ENCODE measurements around the gene ADAP1.
"Not testable (repeated sequence)": the region's sequence is repeated elsewhere in the genome, so short reads cannot be mapped to it uniquely, and the experiment has no call there.

Gene ADAP1

DNA sequence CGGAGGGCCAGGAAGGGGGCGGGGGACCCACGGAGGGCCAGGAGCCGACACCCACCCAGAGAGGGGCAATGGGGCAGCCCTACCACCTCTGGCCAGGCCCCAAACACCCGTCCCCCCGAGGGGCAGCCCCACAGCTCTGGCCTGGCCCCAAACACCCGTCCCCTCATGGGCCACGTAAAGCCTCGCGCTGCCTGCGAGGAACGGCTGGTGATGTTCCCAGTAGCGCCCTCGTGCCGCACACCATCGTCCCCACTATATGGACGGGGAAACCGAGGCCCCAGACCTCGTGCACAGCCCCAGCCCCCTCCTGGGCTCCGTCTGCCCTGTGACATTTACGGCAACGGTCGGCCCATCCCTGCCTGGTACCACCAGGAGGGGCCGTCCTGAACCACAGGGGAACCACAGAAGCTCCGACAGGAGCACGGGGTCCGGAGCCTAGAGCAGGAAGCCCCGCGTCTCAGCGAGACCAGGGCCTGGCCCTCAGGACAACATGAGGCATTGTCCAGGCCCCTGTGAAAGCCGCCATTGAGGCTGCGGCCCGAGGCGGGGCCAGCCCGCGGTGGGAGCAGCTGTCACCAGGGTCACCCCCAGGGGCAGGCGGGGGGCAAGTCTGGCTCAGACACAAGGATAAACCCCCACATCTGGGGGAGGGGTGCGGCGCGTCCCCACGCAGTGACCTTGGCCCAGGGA, 42.5 kb downstream of the ADAP1 start:
- TF ChIP-seq, protein P1, sequence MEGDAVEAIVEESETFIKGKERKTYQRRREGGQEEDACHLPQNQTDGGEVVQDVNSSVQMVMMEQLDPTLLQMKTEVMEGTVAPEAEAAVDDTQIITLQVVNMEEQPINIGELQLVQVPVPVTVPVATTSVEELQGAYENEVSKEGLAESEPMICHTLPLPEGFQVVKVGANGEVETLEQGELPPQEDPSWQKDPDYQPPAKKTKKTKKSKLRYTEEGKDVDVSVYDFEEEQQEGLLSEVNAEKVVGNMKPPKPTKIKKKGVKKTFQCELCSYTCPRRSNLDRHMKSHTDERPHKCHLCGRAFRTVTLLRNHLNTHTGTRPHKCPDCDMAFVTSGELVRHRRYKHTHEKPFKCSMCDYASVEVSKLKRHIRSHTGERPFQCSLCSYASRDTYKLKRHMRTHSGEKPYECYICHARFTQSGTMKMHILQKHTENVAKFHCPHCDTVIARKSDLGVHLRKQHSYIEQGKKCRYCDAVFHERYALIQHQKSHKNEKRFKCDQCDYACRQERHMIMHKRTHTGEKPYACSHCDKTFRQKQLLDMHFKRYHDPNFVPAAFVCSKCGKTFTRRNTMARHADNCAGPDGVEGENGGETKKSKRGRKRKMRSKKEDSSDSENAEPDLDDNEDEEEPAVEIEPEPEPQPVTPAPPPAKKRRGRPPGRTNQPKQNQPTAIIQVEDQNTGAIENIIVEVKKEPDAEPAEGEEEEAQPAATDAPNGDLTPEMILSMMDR (conservative IDR thresholded peaks at IDR 0.05; ENCODE audit: control insufficient read depth, insufficient read depth, low read depth, low read length), result no peak
- no peak for DNase-seq (ENCODE audit: low read depth)

DNA sequence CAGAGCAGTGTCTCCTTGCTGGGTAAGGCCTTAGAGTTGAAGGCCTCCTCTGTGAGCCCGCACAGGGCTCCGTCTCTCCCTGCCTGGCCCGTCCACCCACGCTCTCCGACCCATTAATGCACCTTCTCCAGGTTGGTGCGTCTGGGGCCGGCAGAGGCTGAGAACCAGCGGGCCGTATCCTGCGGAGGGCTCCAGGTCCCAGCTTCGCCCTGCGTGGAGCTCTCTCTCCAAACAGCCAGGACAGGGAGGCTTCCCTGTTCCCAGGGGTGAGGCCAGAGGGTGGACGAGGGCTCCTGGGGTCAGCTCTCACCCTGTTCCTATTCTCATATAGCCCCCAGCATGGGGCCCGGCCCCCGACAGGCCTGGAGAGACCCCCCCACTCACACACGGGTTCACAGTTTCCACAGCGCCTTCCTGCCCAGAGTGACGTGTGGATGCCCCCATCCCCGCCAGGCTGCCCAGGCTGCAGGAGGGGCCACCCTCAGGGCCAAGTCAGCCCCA, 43.5 kb downstream of the ADAP1 start:
- DNase-seq (ENCODE audit: low read depth), result no peak
- TF ChIP-seq, protein P1 (conservative IDR thresholded peaks at IDR 0.05; ENCODE audit: control insufficient read depth, insufficient read depth, low read depth, low read length), result no peak
- no peak overlapping the region for H3K4me3 ChIP-seq (ENCODE audit: control insufficient read depth, low read depth, low read length)

More for the DNA sequence above, 42.5 kb downstream of the ADAP1 start:
- no peak overlapping the region for H3K4me3 ChIP-seq (ENCODE audit: control insufficient read depth, low read depth, low read length)

- DNase-seq (ENCODE audit: low read depth), result no peak
- TF ChIP-seq, protein P1 (conservative IDR thresholded peaks at IDR 0.05; ENCODE audit: control insufficient read depth, insufficient read depth, low read depth, low read length), result no peak
- H3K4me3 ChIP-seq (ENCODE audit: control insufficient read depth, low read depth, low read length), result no peak overlapping the region
These were observed 44.0 kb downstream of the ADAP1 start for GRCh38 chr7:910441-910861.

- no peak for DNase-seq (ENCODE audit: low read depth)
- H3K4me3 ChIP-seq (ENCODE audit: control insufficient read depth, low read depth, low read length), result no peak overlapping the region
- TF ChIP-seq, protein P1 (conservative IDR thresholded peaks at IDR 0.05; ENCODE audit: control insufficient read depth, insufficient read depth, low read depth, low read length), result no peak
These were observed 44.8 kb downstream of the ADAP1 start for GRCh38 chr7:909358-910329.

DNA sequence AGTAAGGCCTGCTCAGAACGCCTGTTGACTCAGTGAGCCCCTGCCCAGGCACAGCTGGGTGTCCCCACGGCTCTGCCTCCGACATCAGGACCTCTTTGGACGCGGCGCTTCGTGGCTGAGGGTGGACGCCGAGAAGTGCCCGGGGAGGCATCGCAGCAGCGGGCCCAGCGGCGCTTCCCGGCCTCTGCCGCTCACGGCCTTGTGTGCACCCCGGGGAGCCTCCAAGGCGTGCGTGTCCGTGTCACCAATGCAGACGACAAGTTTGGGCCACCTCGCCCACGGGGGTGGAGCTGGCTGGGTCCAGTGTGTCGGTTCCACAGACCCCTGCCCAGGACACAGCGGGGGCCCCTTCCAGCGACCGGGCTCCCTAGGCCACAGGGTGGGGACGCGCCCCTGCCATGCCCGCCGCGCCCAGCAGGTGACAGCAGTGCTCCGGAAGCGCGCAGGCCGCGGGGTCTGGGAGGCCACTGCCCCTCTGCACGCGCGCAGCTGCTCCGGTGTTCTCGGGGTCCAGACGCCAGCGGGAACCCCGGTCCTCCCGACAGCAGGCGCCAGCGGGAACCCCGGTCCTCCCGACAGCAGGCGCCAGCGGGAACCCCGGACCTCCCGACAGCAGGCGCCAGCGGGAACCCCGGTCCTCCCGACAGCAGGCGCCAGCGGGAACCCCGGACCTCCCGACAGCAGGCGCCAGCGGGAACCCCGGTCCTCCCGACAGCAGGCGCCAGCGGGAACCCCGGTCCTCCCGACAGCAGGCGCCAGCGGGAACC, 45.7 kb downstream of the ADAP1 start:
- not testable (repeated sequence) for DNase-seq (ENCODE audit: low read depth); H3K4me3 ChIP-seq (ENCODE audit: control insufficient read depth, low read depth, low read length)

DNA sequence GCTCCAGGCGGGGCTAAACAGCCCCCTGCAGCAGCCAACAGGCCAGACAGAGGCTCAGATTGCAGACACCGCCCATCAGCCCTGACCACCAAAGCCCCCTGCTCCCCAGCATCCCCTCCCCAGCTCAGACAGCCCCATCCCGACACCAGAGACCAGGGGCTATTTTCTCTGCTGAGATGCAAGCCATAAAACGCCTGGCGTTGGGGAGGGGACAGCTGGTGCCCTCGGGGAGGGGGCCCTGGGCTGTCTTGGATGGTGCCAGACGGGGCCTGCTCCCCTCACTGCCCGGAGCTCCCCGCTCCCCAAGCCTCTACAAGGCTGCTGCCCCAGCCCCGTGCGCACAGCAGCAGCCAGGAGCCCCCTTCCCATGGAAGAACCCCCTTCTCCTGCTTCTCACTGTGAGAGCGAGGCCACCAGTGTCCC, 46.3 kb downstream of the ADAP1 start:
- TF ChIP-seq, protein P1 (conservative IDR thresholded peaks at IDR 0.05; ENCODE audit: control insufficient read depth, insufficient read depth, low read depth, low read length), result no peak
- no peak for DNase-seq (ENCODE audit: low read depth)
- no peak overlapping the region for H3K4me3 ChIP-seq (ENCODE audit: control insufficient read depth, low read depth, low read length)

Measured in fibroblast of mammary gland (primary cell).